ENCODE data around the gene GRIN2B.

Gene GRIN2B

DNA sequence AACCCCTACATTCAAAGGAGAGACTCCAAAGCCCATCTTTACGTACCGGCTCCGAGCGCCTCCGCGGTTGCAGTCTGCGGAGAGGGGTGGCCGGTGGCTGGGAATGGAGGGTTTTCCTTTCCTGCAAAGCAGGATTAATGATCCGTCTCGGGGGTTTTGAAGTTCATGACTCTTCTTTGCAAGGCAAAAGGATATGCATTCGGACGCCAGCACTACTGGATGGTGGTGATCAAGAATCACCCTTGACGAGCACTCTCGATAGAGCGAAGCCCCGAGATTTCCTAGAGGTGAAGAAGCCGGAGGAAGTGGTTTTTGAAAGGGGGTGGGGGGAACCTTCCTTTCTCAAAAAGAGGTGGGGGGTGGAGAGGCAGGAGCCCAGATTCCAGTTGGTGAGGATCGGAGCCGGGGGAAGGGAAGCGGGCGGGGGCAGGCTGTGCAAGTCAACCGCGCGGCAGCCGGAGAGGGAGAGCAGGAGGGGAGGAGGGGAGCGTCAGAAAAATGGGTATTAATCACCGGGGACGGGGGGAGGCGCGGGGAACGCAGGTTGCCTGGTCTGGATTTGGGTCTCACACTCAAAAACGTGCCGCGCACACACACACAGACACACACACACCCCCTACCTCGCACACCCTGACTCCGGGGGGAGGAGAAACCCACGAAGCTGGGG, at the start of gene GRIN2B:
GRIN2B (minus strand) TSS at position 307 of the 667 bp plus-strand sequence. CDS start 115,394 bp downstream, outside the sequence.
- no peak for DNase-seq

DNA sequence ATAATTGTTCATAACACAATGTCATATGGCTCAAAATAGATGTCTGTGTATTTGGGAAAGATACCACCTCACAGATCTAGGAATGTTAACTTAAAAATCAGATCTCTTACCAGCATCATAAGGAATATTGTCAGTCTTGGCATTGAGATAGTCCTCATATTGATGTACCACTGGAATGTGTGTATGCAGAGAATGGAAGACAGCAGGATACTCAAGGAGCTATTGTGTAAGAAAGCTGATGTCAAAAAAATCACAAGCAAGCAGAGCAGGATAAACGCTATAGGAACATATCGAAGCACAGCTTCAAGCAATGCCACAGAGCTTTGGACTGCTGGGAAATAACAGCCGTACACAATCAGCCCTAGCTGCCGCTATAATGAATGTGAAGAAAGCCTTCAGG, 45.1 kb upstream of the GRIN2B start:
- no peak for DNase-seq

DNA sequence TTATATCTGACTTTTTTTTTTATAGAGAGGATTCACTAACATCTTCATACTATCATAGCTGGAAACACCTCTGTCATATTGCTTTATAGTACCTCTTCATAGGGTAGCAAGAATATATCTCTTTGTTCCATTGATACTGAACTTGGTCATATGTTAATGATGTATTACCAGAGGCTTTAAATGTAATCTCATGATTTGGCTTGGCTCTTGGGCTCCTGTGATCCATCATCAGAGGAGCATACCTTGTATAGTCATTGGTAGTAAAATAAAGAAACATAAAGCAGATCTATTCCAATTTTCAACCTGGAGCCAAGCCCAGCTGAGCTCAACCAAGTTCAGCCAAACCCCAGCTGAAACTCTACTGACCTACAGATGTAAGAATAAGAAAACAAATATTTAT, 43.2 kb upstream of the GRIN2B start:
- DNase-seq, result no peak

DNA sequence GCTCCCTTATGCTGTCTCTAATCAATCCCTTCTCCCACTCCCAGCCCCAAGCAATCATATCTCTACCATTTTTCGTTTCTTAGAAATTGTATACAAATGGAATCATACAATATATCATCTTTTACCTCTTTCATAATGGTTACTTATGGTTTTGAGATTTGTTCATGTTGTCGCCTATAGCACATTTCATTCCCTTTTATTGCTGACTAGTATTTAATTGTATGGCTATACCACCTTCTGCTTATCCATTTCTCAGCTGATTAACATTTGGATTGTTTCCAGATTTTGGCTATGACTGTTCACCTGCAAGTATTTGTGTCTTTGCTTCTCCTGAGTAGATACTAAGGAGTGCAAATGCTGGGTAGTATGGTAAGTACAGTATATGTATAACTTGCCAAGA, 36.7 kb upstream of the GRIN2B start:
- DNase-seq, result no peak

DNA sequence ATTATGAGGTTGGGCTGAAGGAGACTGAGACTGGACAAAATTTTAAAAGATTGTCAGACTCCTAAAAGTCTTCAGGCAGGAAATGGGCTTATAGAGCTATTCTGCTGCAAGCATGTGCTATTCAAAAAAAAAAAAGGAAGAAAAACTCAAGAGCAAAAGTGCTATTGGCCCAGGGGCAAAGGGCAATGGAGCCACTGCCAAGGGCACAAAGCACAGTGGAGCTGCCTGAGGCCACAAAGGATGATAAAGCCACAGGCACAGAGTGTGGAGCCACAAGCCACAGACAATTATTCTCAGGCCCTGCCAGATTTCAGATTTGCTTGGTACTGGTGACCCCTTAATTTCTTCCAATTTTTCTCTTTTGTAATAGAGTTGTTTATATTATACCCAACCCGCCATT, 29.6 kb upstream of the GRIN2B start:
- DNase-seq, result no peak

DNA sequence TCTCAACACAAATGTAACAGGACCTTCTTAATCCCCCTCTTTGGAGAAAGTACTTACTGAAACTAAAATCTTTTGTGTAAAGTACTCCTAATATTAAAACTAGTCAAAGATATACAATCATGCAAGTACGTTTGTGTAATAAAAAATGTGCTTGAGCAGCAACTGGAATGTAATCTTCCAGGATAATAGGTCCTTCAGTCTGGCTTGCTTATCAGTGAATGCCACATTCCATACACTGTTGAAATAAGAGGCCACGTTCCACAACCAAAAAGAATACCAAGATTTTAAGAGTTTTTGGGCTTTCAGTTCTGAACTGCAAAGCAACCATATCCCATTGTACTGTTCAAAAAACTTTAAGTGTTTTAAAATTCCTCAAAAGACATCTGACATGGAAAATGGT, 26.2 kb upstream of the GRIN2B start:
- no peak for DNase-seq

DNA sequence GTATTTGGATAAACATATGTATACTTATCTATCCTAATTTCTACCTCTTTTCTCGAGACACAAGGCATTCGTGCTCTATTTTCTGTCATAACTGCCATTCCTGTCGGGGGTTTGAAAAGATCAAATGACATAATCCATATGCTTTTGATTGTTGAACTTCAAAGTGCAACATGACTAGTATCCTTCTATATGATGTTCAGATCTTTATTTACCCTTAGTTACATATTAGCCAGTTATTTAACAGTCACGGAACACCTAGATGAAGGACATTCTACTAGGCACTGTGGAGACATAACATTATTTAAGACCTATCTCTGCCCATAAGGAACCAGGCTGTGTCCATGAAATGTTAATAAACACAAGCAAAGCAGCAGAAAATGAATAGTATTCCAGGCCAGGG, 11.2 kb upstream of the GRIN2B start:
- DNase-seq, result no peak

DNA sequence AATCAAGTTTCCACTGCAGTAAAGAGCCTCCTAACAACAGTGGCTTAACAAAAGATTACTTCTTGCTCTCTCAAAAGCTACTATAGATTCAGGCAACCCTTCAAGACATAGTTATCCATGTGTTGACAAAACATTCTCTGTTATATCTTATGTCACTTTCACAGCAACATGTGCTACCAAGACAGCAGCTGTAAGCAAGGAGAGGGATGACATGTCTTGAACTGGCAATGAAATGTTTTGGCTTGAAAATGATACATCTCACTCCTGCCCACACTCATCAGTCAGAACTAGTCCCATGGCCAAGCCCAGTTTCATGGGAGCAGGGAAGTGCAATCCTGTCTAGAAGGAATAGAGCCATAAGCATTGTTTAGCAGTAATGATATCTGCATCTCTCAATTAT, 10.7 kb upstream of the GRIN2B start:
- DNase-seq, result no peak

DNA sequence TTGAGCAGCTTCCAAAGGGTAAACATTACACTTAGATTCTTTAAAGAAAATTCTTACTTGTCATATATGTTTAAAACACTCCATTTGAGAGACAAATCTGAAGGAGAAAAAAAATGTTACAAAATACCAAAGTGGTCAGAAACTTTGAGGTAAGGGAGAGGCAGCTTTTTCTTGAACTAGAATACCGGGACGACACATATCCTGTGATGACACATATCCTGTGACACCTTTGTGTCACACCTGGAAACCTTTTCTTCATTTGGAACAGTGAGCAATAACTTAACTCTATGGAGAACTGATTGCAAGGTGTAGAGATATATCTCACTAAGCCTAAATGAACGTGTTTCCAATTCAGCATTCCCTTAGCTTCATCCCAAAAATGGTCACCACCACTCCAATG, 4.6 kb upstream of the GRIN2B start:
- no peak for DNase-seq

DNA sequence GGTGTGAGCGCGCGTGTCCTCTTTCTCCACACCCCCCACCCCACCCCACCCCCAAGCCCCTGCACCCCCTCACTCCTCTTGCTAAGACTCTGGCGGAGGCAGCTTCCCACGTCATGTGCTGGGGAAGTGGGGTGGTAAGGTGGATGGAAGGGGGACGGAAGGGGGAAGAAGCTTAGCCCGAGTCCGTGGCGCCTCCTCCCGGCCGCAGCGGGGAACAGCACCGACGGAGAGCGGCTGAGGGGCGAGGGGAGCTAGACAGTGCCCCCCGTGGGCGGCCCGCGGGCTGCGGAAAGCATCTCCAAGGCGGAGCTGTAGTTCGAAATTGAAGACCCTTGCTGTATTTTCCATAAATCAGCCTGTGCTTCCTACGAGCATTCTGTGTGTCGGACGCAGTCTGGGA, 588 bp upstream of the GRIN2B start:
- no peak for DNase-seq

DNA sequence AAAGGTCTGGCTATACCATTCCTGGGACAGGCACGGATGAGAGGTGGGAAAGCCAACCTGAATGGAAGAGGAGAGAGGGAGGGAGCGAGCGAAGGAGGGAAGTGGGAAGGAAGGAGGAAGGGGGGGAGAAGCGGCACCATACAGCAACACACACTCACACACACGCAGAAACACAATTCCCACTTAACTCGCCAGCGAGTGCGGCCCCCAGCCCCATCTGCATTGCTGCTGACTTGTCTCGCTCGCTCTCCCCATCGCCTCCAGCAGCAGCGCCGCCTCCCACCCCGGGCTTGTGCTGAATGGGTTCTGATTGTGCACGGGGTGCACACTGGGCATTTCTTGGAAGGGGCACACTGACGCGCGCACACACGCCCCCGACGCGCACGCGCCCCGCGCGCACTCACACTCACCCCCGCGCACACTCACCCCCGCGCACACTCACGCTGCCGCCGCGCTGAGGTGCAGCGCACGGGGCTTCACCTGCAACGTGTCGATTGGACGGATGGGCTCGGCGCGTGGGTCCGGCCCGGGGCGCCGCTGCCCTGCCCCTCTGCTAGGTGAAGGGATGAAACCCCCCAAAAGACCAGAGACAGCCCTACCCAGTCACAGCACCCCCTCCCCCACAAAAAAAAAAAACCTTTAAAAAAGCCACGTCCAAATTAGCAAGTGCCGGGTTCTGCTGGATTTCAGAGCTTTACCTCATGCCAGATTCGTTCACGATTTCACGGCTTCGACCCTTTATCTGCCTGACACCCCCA, 685 bp downstream of the GRIN2B start:
- no peak for DNase-seq

DNA sequence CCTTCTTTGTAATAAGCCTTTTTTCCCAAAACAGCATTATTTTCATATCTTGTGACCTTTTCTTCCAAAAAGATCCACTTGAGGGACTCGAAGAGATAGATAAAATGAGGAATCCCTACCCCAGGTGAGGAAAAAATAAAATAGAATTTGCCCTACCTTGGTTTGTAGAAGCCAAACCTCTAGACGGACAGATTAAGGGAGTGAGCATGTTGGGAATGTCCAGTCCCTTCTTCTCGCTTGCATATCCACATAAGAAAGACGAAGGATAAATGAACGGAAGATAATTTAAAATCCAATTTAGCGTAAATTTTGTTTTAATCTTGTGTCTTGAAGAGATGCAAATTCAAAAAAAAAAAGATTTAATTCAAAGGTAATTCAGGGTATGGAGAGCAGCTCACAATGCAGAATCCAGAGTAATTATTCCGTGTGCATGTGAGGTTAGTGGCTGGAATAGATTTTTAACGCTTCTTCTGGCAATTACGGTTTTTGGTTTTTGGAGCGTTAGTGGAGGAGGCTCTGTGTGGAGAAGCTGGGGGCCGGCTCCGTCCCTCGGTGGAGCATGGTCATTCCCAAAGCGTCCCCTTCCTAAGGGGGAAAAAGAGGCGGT, 1.5 kb downstream of the GRIN2B start:
- no peak for DNase-seq

DNA sequence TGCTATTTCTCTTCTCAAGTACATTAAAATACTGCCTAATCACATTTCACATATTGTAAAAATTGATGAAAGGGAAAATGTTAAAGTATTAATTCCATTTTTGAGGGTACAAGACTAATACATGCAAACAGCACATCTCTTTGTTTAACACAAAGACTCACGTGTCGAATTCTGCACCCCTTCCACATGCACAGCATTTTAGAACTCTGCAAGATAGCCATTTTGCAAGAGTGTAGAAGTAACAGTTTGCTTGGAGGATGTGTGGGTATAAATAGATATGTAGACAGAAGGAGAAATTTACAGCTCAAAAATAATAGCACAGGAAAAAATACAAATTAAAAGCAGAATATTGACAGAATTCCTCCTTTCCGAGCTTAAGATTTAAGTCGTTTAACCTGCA, 2.5 kb downstream of the GRIN2B start:
- no peak for DNase-seq

DNA sequence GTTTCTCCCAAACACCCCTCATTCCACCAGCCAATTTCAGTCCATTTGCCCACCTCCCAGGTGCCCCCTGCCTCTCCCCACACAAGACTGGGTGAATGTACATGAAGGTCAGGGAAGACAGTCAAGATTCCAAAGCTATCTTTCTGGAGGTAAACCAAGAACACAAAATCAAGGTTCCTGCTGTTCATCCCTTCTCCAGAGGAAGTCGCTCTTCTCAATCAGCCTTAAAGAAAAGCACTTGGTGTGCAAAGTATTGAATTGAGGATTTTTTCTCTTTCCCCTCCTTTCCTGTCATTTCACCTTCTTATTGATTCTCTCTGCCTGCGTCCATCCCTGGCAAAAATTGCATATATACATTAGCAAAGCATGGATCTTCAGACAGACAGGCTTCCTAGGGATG, 4.5 kb downstream of the GRIN2B start:
- DNase-seq, result no peak

DNA sequence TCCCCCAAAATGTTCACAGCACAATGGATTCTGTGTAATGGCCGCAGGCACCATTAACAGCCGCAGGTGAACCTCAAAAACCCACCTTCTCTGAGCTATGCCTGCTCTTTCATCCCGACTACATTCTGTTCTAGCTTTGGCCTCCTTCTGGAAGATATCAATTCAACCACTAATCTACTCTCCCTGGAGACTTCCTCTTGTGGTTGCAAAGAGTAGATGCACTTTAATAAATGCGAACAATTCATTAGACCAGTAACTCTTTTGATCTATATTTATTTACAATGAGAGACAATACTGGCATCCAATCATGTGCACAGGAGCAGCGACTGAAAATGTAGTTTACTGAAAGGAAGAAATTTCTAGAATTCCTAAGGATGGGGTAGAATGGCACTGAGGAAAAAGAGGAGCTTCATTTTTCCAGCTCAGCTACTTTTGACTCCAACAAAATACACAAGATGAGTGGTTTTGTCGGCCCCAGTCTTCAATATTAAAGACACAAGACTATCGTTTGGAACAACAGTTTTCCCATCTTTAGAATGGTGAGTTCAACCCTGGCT, 5.3 kb downstream of the GRIN2B start:
- DNase-seq, result no peak

DNA sequence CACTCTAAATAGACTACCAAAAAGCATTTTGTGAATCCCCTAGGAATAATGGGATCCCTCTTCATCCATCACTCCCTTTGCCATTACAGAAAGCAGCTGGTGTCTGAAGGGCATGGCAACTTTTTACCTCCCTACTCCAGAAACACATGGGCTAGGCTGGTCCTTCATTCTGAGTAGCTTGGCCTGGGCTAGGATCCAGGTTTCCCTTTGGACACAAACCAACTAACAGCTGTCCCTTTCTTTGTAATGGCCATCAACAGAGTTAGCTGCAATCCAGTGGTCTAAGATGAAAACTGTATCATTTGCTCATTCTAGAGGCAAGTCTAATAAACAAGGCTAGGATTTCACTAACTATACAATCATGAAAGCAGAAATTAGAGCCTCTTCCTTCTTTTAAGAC, 7.4 kb downstream of the GRIN2B start:
- no peak for DNase-seq

DNA sequence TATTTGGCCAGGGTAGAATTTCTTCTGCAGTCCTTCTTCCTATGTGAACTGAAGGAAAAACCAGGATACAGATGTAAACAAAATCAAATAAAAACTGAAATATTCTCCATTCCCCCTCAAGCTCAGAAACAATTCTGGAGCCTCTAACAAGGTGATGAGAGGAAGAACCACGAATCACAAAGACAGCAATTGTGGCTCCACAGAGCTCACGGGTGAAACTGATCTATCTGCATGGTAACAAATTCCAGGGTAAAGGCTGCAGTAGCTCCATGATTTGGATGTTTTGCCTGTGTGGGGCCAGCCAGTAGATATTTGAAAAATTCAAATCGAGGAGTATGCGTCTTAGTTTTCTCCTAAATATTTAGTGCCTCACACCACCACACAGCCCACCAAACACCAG, 10.6 kb downstream of the GRIN2B start:
- no peak for DNase-seq

DNA sequence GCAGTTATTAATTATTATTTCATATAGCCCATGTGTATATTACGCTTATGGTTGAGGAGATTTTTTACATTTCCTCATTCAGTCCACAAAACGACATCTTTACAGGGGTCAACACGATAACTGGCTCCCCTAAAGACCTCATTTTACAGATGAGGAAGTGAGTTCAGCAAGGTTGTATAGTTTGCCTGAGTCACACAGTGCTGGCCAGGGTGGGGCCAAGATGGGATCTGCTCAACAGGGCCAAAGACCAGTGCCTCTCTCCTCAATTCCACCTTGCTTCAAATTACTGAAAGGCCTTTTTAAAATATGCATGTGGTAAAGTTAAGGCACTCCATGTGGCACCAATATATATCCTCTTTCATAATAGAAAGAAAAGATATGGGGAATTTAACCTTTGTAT, 13.1 kb downstream of the GRIN2B start:
- DNase-seq, result no peak

DNA sequence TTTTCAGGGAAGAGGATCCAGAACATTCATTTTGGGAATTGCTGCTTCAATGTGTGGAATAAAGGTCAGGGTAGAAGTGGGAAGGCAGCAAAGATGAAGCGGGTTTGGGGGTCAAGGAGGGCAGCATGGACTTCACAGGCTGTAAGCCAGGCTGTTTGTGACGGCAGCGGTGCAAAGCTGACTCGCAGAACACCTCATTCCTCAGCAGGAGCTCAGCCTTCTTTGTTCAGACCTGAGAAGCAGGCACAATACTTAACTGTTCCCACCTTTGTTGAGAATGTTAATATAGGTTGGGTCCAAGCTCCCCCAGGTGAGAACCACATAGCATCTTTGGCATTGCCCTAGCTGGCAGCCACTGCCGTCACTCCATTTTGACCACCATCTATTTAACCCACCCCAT, 16.7 kb downstream of the GRIN2B start:
- no peak for DNase-seq

DNA sequence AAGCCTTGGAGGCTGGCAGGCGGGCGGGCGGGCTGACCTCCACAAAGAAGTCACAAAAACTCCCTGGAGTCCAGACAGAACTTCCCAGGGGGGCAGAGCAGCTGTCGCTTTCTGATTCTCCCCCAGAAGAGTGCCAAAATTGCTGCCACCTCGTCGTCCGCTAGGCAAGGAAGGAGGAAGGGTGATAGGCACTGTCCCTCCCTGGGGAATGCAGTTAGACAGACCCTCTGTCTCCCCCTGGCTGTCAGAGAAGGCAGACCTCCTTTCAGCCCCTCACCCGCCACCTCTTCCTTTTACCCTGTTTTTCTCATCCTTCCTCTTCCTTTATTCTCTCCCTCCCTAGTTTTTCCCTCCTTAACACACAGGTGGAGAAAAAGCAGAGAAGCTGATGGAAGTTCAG, 18.7 kb downstream of the GRIN2B start:
- no peak for DNase-seq

DNA sequence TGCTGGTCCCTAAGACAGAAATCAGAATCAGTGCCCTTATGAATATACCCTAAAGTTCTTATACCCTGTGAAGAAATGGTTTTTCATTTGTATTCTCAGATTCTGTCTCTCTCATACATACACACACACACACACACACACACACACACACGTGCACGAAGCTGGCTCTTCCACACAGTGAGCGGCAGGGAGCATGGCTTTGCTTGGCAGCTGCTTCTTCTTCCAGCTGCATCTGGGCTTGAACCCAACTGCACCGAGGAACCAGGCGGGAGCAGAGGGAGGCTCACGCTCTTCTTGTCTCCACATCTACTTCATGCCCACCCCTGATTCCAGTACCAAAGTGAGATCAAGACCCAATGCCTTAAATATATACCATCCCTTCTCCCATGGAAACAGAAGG, 19.4 kb downstream of the GRIN2B start:
- DNase-seq, result no peak

DNA sequence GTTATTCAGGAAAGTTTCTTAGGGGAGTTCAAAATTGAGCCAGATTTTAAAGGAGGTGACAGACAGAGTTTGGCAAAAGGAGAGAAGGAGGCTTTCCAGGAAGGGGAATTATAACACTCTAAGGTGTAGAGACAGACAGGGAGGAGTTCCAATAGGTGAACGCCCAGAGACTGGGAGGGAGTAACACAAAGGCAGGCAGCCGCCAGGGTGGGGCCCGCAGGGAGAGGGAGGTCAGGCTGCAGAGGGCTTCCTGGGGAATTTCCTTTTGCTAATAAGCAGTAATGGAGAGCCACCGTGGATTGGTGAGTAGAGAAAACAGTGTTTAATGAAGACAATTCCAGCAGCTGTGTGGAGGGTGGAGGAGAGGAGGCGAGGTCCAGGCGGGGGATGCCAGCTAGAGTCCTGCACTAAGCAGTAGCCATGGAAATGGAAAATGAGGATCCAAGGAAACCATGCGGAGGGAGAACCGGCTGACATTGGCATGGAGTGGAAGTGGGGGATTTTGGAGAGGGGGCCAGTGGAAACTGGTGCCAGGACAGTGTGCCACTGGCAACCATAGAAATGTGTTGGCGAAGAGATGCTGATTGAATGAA, 22.2 kb downstream of the GRIN2B start:
- DNase-seq, result no peak

DNA sequence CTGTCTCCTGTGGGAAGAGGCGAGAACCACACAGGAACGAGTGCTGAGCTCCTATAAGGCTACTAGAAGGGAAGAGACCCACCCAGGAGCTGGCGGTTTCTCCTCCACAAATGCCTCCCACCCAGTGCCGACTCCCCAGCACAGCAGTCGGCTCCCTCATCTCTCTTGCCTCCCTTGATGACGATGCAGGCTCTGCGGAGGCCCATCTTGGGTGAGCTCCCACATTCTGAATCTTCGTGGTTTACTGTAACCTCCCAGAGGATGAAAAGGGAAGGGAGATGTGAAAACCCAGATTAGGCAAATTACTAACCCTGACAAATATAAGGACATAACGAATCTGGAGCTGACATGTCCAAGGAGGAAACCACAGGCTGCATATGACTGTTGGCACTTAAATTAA, 23.8 kb downstream of the GRIN2B start:
- DNase-seq, result no peak

Data from activated naive CD4-positive, alpha-beta T cell treated with Interleukin-2 at 50 U/mL for 16 hours (primary cell).